Fibroblast of lung (primary cell): ENCODE measurements around the gene NR1D1. TPM values are rescaled to one million over a fixed set of nuclear protein-coding genes. Genes with fewer than 3 reads are reported as not detected.

Experiments
- DNase-seq, 2 donors: peaks; one replicate each; pipeline versions ENCODE4 v3.0.0 to v3.0.0-alpha.2; 2010; ENCODE audit warnings: low read depth in 2 of 2
- H2AFZ ChIP-seq: 2 replicates; pipeline ENCODE4 v1.5.1; 2012; ENCODE audit warnings: low read length, control low read depth, inconsistent platforms
- H3K27ac ChIP-seq: 2 replicates; pipeline ENCODE4 v1.5.1; 2011; ENCODE audit warnings: low read length, control low read depth; ENCODE audit not compliant: insufficient read depth
- H3K27me3 ChIP-seq: 2 replicates; pipeline ENCODE4 v1.5.1; 2011; ENCODE audit warnings: mild to moderate bottlenecking, low read length; ENCODE audit not compliant: control insufficient read depth, insufficient read depth
- H3K36me3 ChIP-seq: 2 replicates; pipeline ENCODE4 v1.5.1; 2011; ENCODE audit warnings: low read length; ENCODE audit not compliant: control insufficient read depth, insufficient read depth
- H3K4me1 ChIP-seq: 2 replicates; pipeline ENCODE4 v1.5.1; 2011; ENCODE audit warnings: low read length; ENCODE audit not compliant: control insufficient read depth, insufficient read depth; ENCODE audit errors: extremely low read depth
- H3K4me2 ChIP-seq: 2 replicates; pipeline ENCODE4 v1.5.1; 2011; ENCODE audit warnings: low read length, control low read depth; ENCODE audit not compliant: insufficient read depth; ENCODE audit errors: extremely low read depth
- H3K4me3 ChIP-seq, 4 experiments: fragments of 200-600 bp in 1 of 4; sonication (generic) in 1 of 4; replicated peaks in 1 of 4; 2 replicates each; pipeline ENCODE4 v1.5.1; 2011 to 2016; ENCODE audit warnings: low read length in 4 of 4, low read depth in 3 of 4, mild to moderate bottlenecking in 3 of 4, control low read depth in 2 of 4, inconsistent platforms in 1 of 4, mixed read lengths in 1 of 4; ENCODE audit not compliant: insufficient read depth in 1 of 4; ENCODE audit errors: control extremely low read depth in 1 of 4
- H3K79me2 ChIP-seq: 2 replicates; pipeline ENCODE4 v1.5.1; 2012; ENCODE audit warnings: mild to moderate bottlenecking, low read length, inconsistent platforms; ENCODE audit not compliant: control insufficient read depth, insufficient read depth
- H3K9ac ChIP-seq: 2 replicates; pipeline ENCODE4 v1.5.1; 2011; ENCODE audit warnings: mild to moderate bottlenecking, low read length, control low read depth; ENCODE audit not compliant: insufficient read depth
- H3K9me3 ChIP-seq: 2 replicates; pipeline ENCODE4 v1.5.1; 2012; ENCODE audit warnings: low read depth, low read length; ENCODE audit not compliant: control insufficient read depth, insufficient read depth
- H4K20me1 ChIP-seq: 2 replicates; pipeline ENCODE4 v1.5.1; 2011; ENCODE audit warnings: low read length; ENCODE audit not compliant: control insufficient read depth, insufficient read depth; ENCODE audit errors: extremely low read depth
- CTCF ChIP-seq, 2 donors: IDR thresholded peaks in 1 of 2; conservative IDR thresholded peaks in 1 of 2; 1 replicate in 1 of 2; 2 replicates in 1 of 2; pipeline ENCODE4 v1.5.1; 2011 to 2012; ENCODE audit warnings: low read length in 2 of 2, control low read depth in 1 of 2, inconsistent platforms in 1 of 2, low read depth in 1 of 2, mild to moderate bottlenecking in 1 of 2
- EZH2 ChIP-seq: IDR thresholded peaks from 2 replicates; pipeline ENCODE4 v1.5.1; 2012; ENCODE audit warnings: low read length, control low read depth, mild to moderate bottlenecking; ENCODE audit errors: missing control alignments
- polyA plus RNA-seq, 2 donors: library from polyadenylated mRNA; depleted of rRNA in 1 of 2; stranded (reverse) in 1 of 2; unstranded in 1 of 2; fragments of >200 nt; gene quantifications; 2 replicates each; pipeline ENCODE4 v1.2.1, GENCODE V29; 2011 to 2012; ENCODE audit warnings: missing spikeins in 1 of 2
- total RNA-seq: library from RNA; depleted of rRNA; stranded (reverse); fragments of >200 nt; gene quantifications from 2 replicates; pipeline ENCODE4 v1.2.1, GENCODE V29; 2014

NR1D1 gene
- total and polyA plus RNA-seq, 2 donors (not counting 1 experiment from before 2014, with no cell fraction given): 3.3 to 5.3 TPM

GRCh38 chr17:40068917-40069750 lies 31.3 kb downstream of the NR1D1 start:
- H3K36me3 ChIP-seq: peaks cover 2% of the 10 kb centered on the region
- H4K20me1 ChIP-seq: no peaks in the 10 kb centered on the region
- H3K9me3 ChIP-seq: no peaks in the 10 kb centered on the region
- DNase-seq: peak; percentile 81 to 93
- H3K4me1 ChIP-seq: peaks cover 42% of the 10 kb centered on the region
- H3K9ac ChIP-seq: no peak overlapping the region
- no peak for TF ChIP-seq CTCF (conservative IDR thresholded peaks at IDR 0.05 in 1 of 2, IDR thresholded peaks at IDR 0.05 in 1 of 2; ENCODE audit: low read depth in 1 of 2, low read length in 2 of 2)
- TF ChIP-seq EZH2: no peak
- peak overlapping the region; percentile 30 for H3K27ac ChIP-seq
- H3K4me2 ChIP-seq: peak overlapping the region; percentile 71
- peak overlapping the region; percentile 26 for H2AFZ ChIP-seq
- H3K79me2 ChIP-seq: peaks cover 29% of the 10 kb centered on the region
- peak overlapping the region; percentile 8 to 45 (median 26) for H3K4me3 ChIP-seq
- H3K27me3 ChIP-seq: no peaks in the 10 kb centered on the region

GRCh38 chr17:40068584-40068916 lies 31.8 kb downstream of the NR1D1 start:
- no peaks in the 10 kb centered on the region for H3K27me3 ChIP-seq
- no peak overlapping the region for H3K9ac ChIP-seq
- H3K4me1 ChIP-seq: peaks cover 45% of the 10 kb centered on the region
- TF ChIP-seq CTCF (conservative IDR thresholded peaks at IDR 0.05 in 1 of 2, IDR thresholded peaks at IDR 0.05 in 1 of 2; ENCODE audit: low read depth in 1 of 2, low read length in 2 of 2) (no peak), EZH2 (no peak)
- peaks cover 2% of the 10 kb centered on the region for H3K36me3 ChIP-seq
- peaks cover 35% of the 10 kb centered on the region for H3K79me2 ChIP-seq
- peak overlapping the region; percentile 8 to 45 (median 26) for H3K4me3 ChIP-seq
- H3K9me3 ChIP-seq: no peaks in the 10 kb centered on the region
- H4K20me1 ChIP-seq: no peaks in the 10 kb centered on the region
- peak overlapping the region; percentile 30 for H3K27ac ChIP-seq
- peak overlapping the region; percentile 26 for H2AFZ ChIP-seq
- no peak for DNase-seq
- H3K4me2 ChIP-seq: peak overlapping the region; percentile 71

GRCh38 chr17:40068129-40068581 lies 32.2 kb downstream of the NR1D1 start:
- Histone ChIP-seq H3K4me1 (peaks cover 45% of the 10 kb centered on the region), H3K9ac (no peak overlapping the region), H3K9me3 (no peaks in the 10 kb centered on the region), H3K36me3 (no peaks in the 10 kb centered on the region), H4K20me1 (no peaks in the 10 kb centered on the region), H3K79me2 (peaks cover 39% of the 10 kb centered on the region), H3K27ac (peak overlapping the region; percentile 30), H2AFZ (no peak overlapping the region), H3K27me3 (no peaks in the 10 kb centered on the region), H3K4me3 (peak overlapping the region in 2 of 4 experiments; percentile 37 to 45), H3K4me2 (peak overlapping the region; percentile 71)
- DNase-seq: no peak
- no peak for TF ChIP-seq CTCF (conservative IDR thresholded peaks at IDR 0.05 in 1 of 2, IDR thresholded peaks at IDR 0.05 in 1 of 2; ENCODE audit: low read depth in 1 of 2, low read length in 2 of 2)
- TF ChIP-seq EZH2: no peak
